Endothelial cell of umbilical vein (primary cell): ENCODE measurements around the gene LRRC46. TPM values are rescaled to one million over a fixed set of nuclear protein-coding genes. Genes with fewer than 3 reads are reported as not detected.

Experiments
- BruUV-seq: library from RNA; stranded (reverse); fragments of 400-500 nt; replicated peaks from 2 replicates; lab custom pipeline; 2021; lab: Mats Ljungman, UMichigan
- CTCF ChIA-PET: fragments of 300-600, 350-600 bp; sonication (Branson Sonifier 250); formaldehyde crosslinking; loops from one replicate; lab custom pipeline; 2021; ENCODE audit warnings: antibody characterized with exemption, inconsistent platforms; lab: Charles Lee
- POLR2A ChIA-PET: fragments of 300-600, 350-600 bp; sonication (Branson Sonifier 250); formaldehyde crosslinking; loops from one replicate; lab custom pipeline; 2021; ENCODE audit warnings: antibody characterized with exemption, inconsistent platforms; lab: Charles Lee
- DNase-seq: peaks from one replicate; pipeline ENCODE4 v3.0.0-alpha.2; 2011; ENCODE audit warnings: low read depth, low spot score
- FAIRE-seq: peaks from 2 replicates; lab custom pipeline; 2011; peaks lifted over from hg19 to GRCh38; lab: Jason Lieb, UNC
- H2AFZ ChIP-seq: 2 replicates; pipeline ENCODE4 v1.6.0; 2012; ENCODE audit warnings: low read depth, low read length, control low read depth, inconsistent platforms
- H3K27ac ChIP-seq: 2 replicates; pipeline ENCODE4 v1.5.1; 2011; ENCODE audit warnings: low read depth, mild to moderate bottlenecking, control low read depth, low read length, moderate library complexity; ENCODE audit not compliant: insufficient read depth
- H3K27me3 ChIP-seq, 2 experiments: 2 replicates each; pipeline versions ENCODE4 v1.6.0 to v1.6.1; 2011; ENCODE audit warnings: low read length in 2 of 2, mixed read lengths in 1 of 2; ENCODE audit not compliant: control insufficient read depth in 2 of 2, insufficient read depth in 2 of 2
- H3K36me3 ChIP-seq, 2 experiments: 2 replicates in 1 of 2; 3 replicates in 1 of 2; pipeline ENCODE4 v1.5.1; 2011; ENCODE audit warnings: low read length in 2 of 2, mild to moderate bottlenecking in 1 of 2, moderate library complexity in 1 of 2; ENCODE audit not compliant: control insufficient read depth in 2 of 2, insufficient read depth in 2 of 2; ENCODE audit errors: extremely low read depth in 1 of 2
- H3K4me1 ChIP-seq: 3 replicates; pipeline ENCODE4 v1.5.1; 2011; ENCODE audit warnings: mild to moderate bottlenecking, low read length; ENCODE audit not compliant: control insufficient read depth, insufficient read depth; ENCODE audit errors: extremely low read depth
- H3K4me2 ChIP-seq: 2 replicates; pipeline ENCODE4 v1.6.1; 2011; ENCODE audit warnings: low read length, control low read depth, mixed read lengths; ENCODE audit not compliant: insufficient read depth
- H3K4me3 ChIP-seq, 3 experiments: fragments of 200-600 bp in 1 of 3; sonication (generic), shearing (Covaris generic) in 1 of 3; replicated peaks in 1 of 3; 2 replicates each; pipeline ENCODE4 v1.5.1; 2011 to 2016; ENCODE audit warnings: control low read depth in 3 of 3, low read length in 3 of 3, mild to moderate bottlenecking in 2 of 3, inconsistent platforms in 1 of 3, low read depth in 1 of 3, moderate library complexity in 1 of 3; ENCODE audit not compliant: insufficient read depth in 1 of 3
- H3K79me2 ChIP-seq: 2 replicates; pipeline ENCODE4 v1.6.0; 2012; ENCODE audit warnings: low read length, inconsistent platforms; ENCODE audit not compliant: control insufficient read depth, insufficient read depth
- H3K9ac ChIP-seq: replicated peaks from 2 replicates; pipeline ENCODE3; 2011; ENCODE audit warnings: low read length, control low read depth; ENCODE audit not compliant: insufficient read depth; ENCODE audit errors: extremely low read depth
- H3K9me1 ChIP-seq: replicated peaks from 3 replicates; pipeline ENCODE4 v1.6.0; 2011; ENCODE audit warnings: mild to moderate bottlenecking, low read length; ENCODE audit not compliant: control insufficient read depth, insufficient read depth; ENCODE audit errors: extremely low read depth
- H3K9me3 ChIP-seq: replicated peaks from 2 replicates; pipeline ENCODE4 v1.5.1; 2012; ENCODE audit warnings: low read length, inconsistent platforms; ENCODE audit not compliant: control insufficient read depth, insufficient read depth
- H4K20me1 ChIP-seq: replicated peaks from 2 replicates; pipeline ENCODE3; 2011; ENCODE audit warnings: mild to moderate bottlenecking, low read length; ENCODE audit not compliant: control insufficient read depth, insufficient read depth; ENCODE audit errors: extremely low read depth
- CTCF ChIP-seq, 2 donors: IDR thresholded peaks; 1 replicate in 1 of 2; 2 replicates in 1 of 2; pipeline ENCODE4 v1.5.1; 2011; ENCODE audit warnings: low read length in 2 of 2, mild to moderate bottlenecking in 2 of 2, moderate library complexity in 2 of 2, control low read depth in 1 of 2, inconsistent platforms in 1 of 2, low read depth in 1 of 2; ENCODE audit not compliant: insufficient read depth in 1 of 2; ENCODE audit errors: extremely low read depth in 1 of 2
- EZH2 ChIP-seq: IDR thresholded peaks from 2 replicates; pipeline ENCODE4 v1.6.1; 2012; ENCODE audit warnings: borderline replicate concordance, low read depth, mild to moderate bottlenecking, moderate library complexity, low read length, inconsistent platforms; ENCODE audit not compliant: severe bottlenecking
- FOS ChIP-seq: IDR thresholded peaks from 2 replicates; pipeline ENCODE4 v1.6.1; 2011; ENCODE audit warnings: mild to moderate bottlenecking, low read length, moderate library complexity, borderline replicate concordance; ENCODE audit not compliant: insufficient read depth
- GATA2 ChIP-seq: IDR thresholded peaks from 2 replicates; pipeline ENCODE4 v1.7.0; 2011; ENCODE audit warnings: low read depth, mild to moderate bottlenecking, moderate library complexity, mixed read lengths, low read length; ENCODE audit not compliant: insufficient read length, insufficient read depth
- JUN ChIP-seq: IDR thresholded peaks from 2 replicates; pipeline ENCODE4 v1.6.1; 2011; ENCODE audit warnings: borderline replicate concordance, low read depth; ENCODE audit not compliant: insufficient read length, insufficient read depth
- MAX ChIP-seq: IDR thresholded peaks from 2 replicates; pipeline ENCODE4 v1.6.1; 2011; ENCODE audit not compliant: insufficient read depth, insufficient read length
- MYC ChIP-seq: IDR thresholded peaks from one replicate; pipeline ENCODE4 v1.6.1; 2011; ENCODE audit warnings: mild to moderate bottlenecking, low read depth, low read length
- POLR2A ChIP-seq: IDR thresholded peaks from 2 replicates; pipeline ENCODE4 v1.6.1; 2012; ENCODE audit warnings: low read depth, mild to moderate bottlenecking, control low read depth, low read length
- POLR2AphosphoS5 ChIP-seq: IDR thresholded peaks from 2 replicates; pipeline ENCODE4 v1.6.1; 2012; ENCODE audit warnings: low read depth, mild to moderate bottlenecking, control low read depth, low read length, moderate library complexity; ENCODE audit not compliant: insufficient read depth
- dilution Hi-C: fragments of 300-500 bp; cut with MboI; formaldehyde crosslinking; loops from one replicate; pipeline ENCODE4 v1.15.0; 2019; ENCODE audit warnings: low sequenced_read_pairs; ENCODE audit not compliant: extremely low pct_ligation_motif_present
- intact Hi-C: fragments of 100-400 bp; cut with micrococcal nuclease; formaldehyde crosslinking; loops from one replicate; pipeline ENCODE4 v1.10.0; 2022
- polyA plus RNA-seq, 4 experiments: library from polyadenylated mRNA; depleted of rRNA in 3 of 4; stranded (reverse) in 3 of 4; unstranded in 1 of 4; fragments of >200 nt; gene quantifications; 2 replicates each; pipeline versions ENCODE4 v1.2.1 to v1.2.3, GENCODE V29; 2011 to 2012; ENCODE audit warnings: missing spikeins in 1 of 4
- total RNA-seq: library from RNA; stranded (reverse); gene quantifications from 2 replicates; pipeline ENCODE4 v1.2.3, GENCODE V29; 2021

Gene LRRC46
- total and polyA plus RNA-seq, 2 donors (not counting 3 experiments of a cell fraction or from before 2014, with no cell fraction given): 0.36 to 0.42 TPM

- Histone ChIP-seq H3K79me2 (peaks cover 9% of the 10 kb centered on the region), H3K36me3 (peaks cover 3 to 43% of the 10 kb centered on the region in 2 experiments), H3K9me1 (no peaks in the 10 kb centered on the region), H3K9ac (no peak overlapping the region), H3K4me3 (no peak overlapping the region), H3K4me2 (no peak overlapping the region), H3K4me1 (peaks cover 17% of the 10 kb centered on the region), H2AFZ (no peak overlapping the region), H3K9me3 (no peaks in the 10 kb centered on the region), H3K27me3 (no peaks in the 10 kb centered on the region), H3K27ac (no peak overlapping the region), H4K20me1 (no peaks in the 10 kb centered on the region)
- dilution Hi-C loops: no loop called here
- intact Hi-C loops: no loop called here
- FAIRE-seq (no peak), DNase-seq (no peak)
- no TSS peak for BruUV-seq
- ChIA-PET CTCF (no interaction called here), POLR2A (no interaction called here)
- TF ChIP-seq POLR2A (no peak), GATA2 (no peak)
Observed at GRCh38 chr17:47818002-47818695, 13.3 kb upstream of the LRRC46 start.

- Histone ChIP-seq H3K27me3 (no peaks in the 10 kb centered on the region), H3K4me1 (peaks cover 17% of the 10 kb centered on the region), H3K9me3 (no peaks in the 10 kb centered on the region), H3K9me1 (no peaks in the 10 kb centered on the region), H3K36me3 (peaks cover 3 to 42% of the 10 kb centered on the region in 2 experiments), H4K20me1 (no peaks in the 10 kb centered on the region), H3K9ac (no peak overlapping the region), H3K27ac (no peak overlapping the region), H3K4me3 (no peak overlapping the region), H2AFZ (no peak overlapping the region), H3K79me2 (peaks cover 9% of the 10 kb centered on the region), H3K4me2 (no peak overlapping the region)
- no peak for TF ChIP-seq FOS
- no peak for TF ChIP-seq CTCF (IDR thresholded peaks at IDR 0.05; ENCODE audit: extremely low read depth in 1 of 2, insufficient read depth in 1 of 2, low read depth in 1 of 2, low read length in 2 of 2)
- no peak for TF ChIP-seq POLR2A
- TF ChIP-seq MYC: no peak
- no peak for TF ChIP-seq POLR2AphosphoS5
- no peak for TF ChIP-seq EZH2
- no peak for TF ChIP-seq GATA2
- no peak for TF ChIP-seq JUN
- no peak for TF ChIP-seq MAX
- ChIA-PET POLR2A (no interaction called here), CTCF (no interaction called here)
- FAIRE-seq (no peak), DNase-seq (no peak)
- intact Hi-C loops: no loop called here
- no TSS peak for BruUV-seq
- dilution Hi-C loops: no loop called here
Observed at GRCh38 chr17:47819475-47819874, 12.0 kb upstream of the LRRC46 start.
